ENCODE data around the gene LCORL. TPM values are rescaled to one million over a fixed set of nuclear protein-coding genes. Genes with fewer than 3 reads are reported as not detected.

Gene LCORL
- total RNA-seq, 1 experiment from 2014 or later = 13.8 TPM

GRCh38 chr4:17933126-17933525, 88.4 kb downstream of the LCORL start:
- POLR2A ChIA-PET (ENCODE audit: unreplicated experiment) = no interaction called here
- intact Hi-C loops (cut with micrococcal nuclease; ENCODE audit: unreplicated experiment) = no loop called here
- no peak overlapping the region for H3K4me3 ChIP-seq

DNA sequence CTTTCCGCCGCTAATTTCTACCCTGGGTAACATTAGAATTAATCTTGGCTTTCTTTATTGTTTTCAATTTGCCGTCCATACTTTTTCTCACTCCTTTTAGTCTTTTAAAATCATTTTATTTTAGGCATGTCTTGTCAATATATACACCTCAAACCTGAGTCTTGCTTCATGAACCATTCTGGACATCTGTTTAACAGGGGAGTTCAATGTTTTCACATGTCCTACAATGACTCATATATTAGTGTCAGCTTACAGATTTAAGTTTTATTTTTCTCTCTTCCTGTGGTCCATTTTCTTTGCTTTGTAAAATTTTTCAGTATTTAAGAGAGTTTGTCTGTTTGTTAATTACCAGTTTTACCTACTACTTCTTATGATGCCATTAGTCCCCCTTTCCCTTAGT, 89.5 kb downstream of the LCORL start:
- Histone ChIP-seq H2AFZ (no peak overlapping the region), H3K4me1 (replicated peaks; ENCODE audit: insufficient read depth) (no peaks in the 10 kb centered on the region), H3K9me2 (ENCODE audit: insufficient read depth) (no peaks in the 10 kb centered on the region), H3K9me3 (ENCODE audit: insufficient read depth, low read depth) (no peaks in the 10 kb centered on the region), H3K27me3 (ENCODE audit: insufficient read depth, low read depth) (no peaks in the 10 kb centered on the region), H4K20me1 (ENCODE audit: insufficient read depth) (no peaks in the 10 kb centered on the region), H3K4me2 (no peak overlapping the region), H3K36me3 (ENCODE audit: low read depth) (no peaks in the 10 kb centered on the region), H3K4me3 (no peak overlapping the region), H3F3A (ENCODE audit: insufficient read depth, low read depth) (no peaks in the 10 kb centered on the region), H3K79me2 (ENCODE audit: low read depth) (no peaks in the 10 kb centered on the region), H3K27ac (no peak overlapping the region)
- TF ChIP-seq EZH2 (IDR thresholded peaks at IDR 0.05; ENCODE audit: low read depth) = no peak
- TF ChIP-seq, protein P1, sequence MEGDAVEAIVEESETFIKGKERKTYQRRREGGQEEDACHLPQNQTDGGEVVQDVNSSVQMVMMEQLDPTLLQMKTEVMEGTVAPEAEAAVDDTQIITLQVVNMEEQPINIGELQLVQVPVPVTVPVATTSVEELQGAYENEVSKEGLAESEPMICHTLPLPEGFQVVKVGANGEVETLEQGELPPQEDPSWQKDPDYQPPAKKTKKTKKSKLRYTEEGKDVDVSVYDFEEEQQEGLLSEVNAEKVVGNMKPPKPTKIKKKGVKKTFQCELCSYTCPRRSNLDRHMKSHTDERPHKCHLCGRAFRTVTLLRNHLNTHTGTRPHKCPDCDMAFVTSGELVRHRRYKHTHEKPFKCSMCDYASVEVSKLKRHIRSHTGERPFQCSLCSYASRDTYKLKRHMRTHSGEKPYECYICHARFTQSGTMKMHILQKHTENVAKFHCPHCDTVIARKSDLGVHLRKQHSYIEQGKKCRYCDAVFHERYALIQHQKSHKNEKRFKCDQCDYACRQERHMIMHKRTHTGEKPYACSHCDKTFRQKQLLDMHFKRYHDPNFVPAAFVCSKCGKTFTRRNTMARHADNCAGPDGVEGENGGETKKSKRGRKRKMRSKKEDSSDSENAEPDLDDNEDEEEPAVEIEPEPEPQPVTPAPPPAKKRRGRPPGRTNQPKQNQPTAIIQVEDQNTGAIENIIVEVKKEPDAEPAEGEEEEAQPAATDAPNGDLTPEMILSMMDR (conservative IDR thresholded peaks at IDR 0.05) = no peak
- DNase-seq = no peak
- ChIA-PET POLR2A (ENCODE audit: unreplicated experiment) (no interaction called here), CTCF (no interaction called here)
- no TSS peak for BruUV-seq (replicated peaks)
- intact Hi-C loops (cut with micrococcal nuclease; ENCODE audit: unreplicated experiment) = no loop called here

More at GRCh38 chr4:17933126-17933525, 88.4 kb downstream of the LCORL start:
- Histone ChIP-seq H3K79me2 (ENCODE audit: low read depth) (no peaks in the 10 kb centered on the region), H2AFZ (no peak overlapping the region), H4K20me1 (ENCODE audit: insufficient read depth) (no peaks in the 10 kb centered on the region), H3K27me3 (ENCODE audit: insufficient read depth, low read depth) (no peaks in the 10 kb centered on the region), H3K9me3 (ENCODE audit: insufficient read depth, low read depth) (no peaks in the 10 kb centered on the region), H3K4me2 (no peak overlapping the region), H3F3A (ENCODE audit: insufficient read depth, low read depth) (no peaks in the 10 kb centered on the region), H3K9me2 (ENCODE audit: insufficient read depth) (no peaks in the 10 kb centered on the region), H3K36me3 (ENCODE audit: low read depth) (no peaks in the 10 kb centered on the region), H3K4me1 (replicated peaks; ENCODE audit: insufficient read depth) (no peaks in the 10 kb centered on the region), H3K27ac (no peak overlapping the region)
- no peak for TF ChIP-seq EZH2 (IDR thresholded peaks at IDR 0.05; ENCODE audit: low read depth)
- TF ChIP-seq, protein P1 (conservative IDR thresholded peaks at IDR 0.05) = no peak
- no TSS peak for BruUV-seq (replicated peaks)
- no peak for DNase-seq
- CTCF ChIA-PET = no interaction called here

DNA sequence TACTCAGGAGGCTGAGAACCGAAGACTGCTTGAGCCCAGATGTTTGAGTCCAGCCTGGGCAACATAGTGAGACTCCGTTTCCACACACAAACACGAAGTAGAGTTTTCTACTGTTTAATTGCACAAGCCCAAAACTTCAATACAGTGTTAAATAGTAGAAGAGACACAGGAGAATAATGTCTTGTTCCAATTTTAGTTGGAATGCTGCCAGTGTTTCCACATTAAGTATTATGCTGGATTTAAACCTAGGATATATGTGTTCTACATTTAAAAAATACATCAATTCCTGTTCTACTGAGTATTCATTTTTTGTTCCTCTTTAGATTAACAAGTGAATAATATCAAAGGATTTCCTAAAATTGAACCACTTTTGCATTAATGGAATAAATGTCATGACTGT, 91.3 kb downstream of the LCORL start:
- BruUV-seq (replicated peaks) = no TSS peak
- Histone ChIP-seq H3K36me3 (ENCODE audit: low read depth) (no peaks in the 10 kb centered on the region), H3K9me2 (ENCODE audit: insufficient read depth) (no peaks in the 10 kb centered on the region), H3K4me2 (no peak overlapping the region), H3K9me3 (ENCODE audit: insufficient read depth, low read depth) (no peaks in the 10 kb centered on the region), H3K27ac (no peak overlapping the region), H3K4me3 (no peak overlapping the region), H2AFZ (no peak overlapping the region), H3K79me2 (ENCODE audit: low read depth) (no peaks in the 10 kb centered on the region), H3K27me3 (ENCODE audit: insufficient read depth, low read depth) (no peaks in the 10 kb centered on the region), H4K20me1 (ENCODE audit: insufficient read depth) (no peaks in the 10 kb centered on the region), H3F3A (ENCODE audit: insufficient read depth, low read depth) (no peaks in the 10 kb centered on the region), H3K4me1 (replicated peaks; ENCODE audit: insufficient read depth) (no peaks in the 10 kb centered on the region)
- POLR2A ChIA-PET (ENCODE audit: unreplicated experiment) = no interaction called here
- CTCF ChIA-PET = no interaction called here
- intact Hi-C loops (cut with micrococcal nuclease; ENCODE audit: unreplicated experiment) = no loop called here
- no peak for DNase-seq
- TF ChIP-seq, protein P1 (conservative IDR thresholded peaks at IDR 0.05) = no peak
- no peak for TF ChIP-seq EZH2 (IDR thresholded peaks at IDR 0.05; ENCODE audit: low read depth)

Measured in PC-9 (cell line).